DMS153 treated with DMSO at 0.1 percent for 48 hours (cell line): ENCODE results near the gene UBE2L5.

Source experiments
- DNase-seq: peaks from one replicate; lab custom pipeline; 2025; ENCODE audit not compliant: unreplicated experiment; lab: John Stamatoyannopoulos, UW

Gene UBE2L5

DNA sequence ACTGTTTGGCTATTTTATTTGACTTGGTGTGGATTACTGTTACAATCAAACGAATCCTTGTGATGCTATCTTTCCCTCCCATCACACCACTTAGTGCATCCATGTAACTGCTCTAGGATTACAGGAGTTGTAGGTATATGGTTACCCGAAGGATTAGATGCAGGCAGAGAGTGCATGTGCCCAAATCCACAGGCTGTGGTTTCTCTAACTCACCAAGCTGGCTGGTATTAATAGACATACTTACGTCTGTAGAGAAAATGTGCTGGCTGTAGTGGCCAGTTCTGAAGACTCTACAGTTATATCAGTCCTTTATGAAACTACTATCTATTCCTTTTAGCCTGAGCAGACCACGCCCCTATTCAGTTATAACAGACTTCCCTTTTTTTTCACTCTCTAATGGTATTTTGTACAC is 44.6 kb downstream of the UBE2L5 start:
- DNase-seq: no peak

DNA sequence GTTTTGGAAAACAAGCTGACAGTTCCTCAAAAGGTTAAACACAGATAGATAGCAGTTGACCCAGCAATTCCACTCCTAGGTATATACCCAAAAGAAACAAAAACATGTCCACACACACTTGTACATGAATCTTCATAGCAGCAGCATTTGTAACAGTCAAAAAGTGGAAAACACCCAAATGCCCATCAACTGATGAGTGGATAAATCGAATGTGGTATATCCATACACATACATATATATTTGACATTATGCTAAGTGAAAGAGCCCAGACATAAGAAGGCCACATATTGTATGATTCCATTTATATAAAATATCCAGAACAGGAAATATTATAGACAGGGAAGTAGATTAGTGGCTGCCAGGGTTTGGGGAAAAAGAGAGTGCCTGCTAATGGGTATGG is 51.4 kb downstream of the UBE2L5 start:
- no peak for DNase-seq

GRCh38 chr13:30477346-30478195 is 55.3 kb downstream of the UBE2L5 start:
- DNase-seq: no peak
